Subcutaneous abdominal adipose tissue (tissue), 5 donors: ENCODE measurements around the gene DHX29.
"Not testable (repeated sequence)": the region's sequence is repeated elsewhere in the genome, so short reads cannot be mapped to it uniquely, and the experiment has no call there.

Experiments used
- H3K27ac ChIP-seq: one replicate; pipeline ENCODE4 v1.7.0; 2013; ENCODE audit warnings: low read depth, mild to moderate bottlenecking, inconsistent platforms, low read length, moderate library complexity
- H3K27me3 ChIP-seq, 5 donors: one replicate each; pipeline ENCODE4 v1.7.0; 2013; ENCODE audit warnings: low read length in 5 of 5, inconsistent platforms in 1 of 5; ENCODE audit not compliant: control insufficient read depth in 5 of 5, insufficient read depth in 4 of 5
- H3K36me3 ChIP-seq, 5 donors: one replicate each; pipeline ENCODE4 v1.7.0; 2013; ENCODE audit warnings: low read length in 5 of 5; ENCODE audit not compliant: control insufficient read depth in 5 of 5, insufficient read depth in 5 of 5
- H3K4me1 ChIP-seq, 5 donors: one replicate each; pipeline ENCODE4 v1.7.0; 2013; ENCODE audit warnings: low read length in 5 of 5, mild to moderate bottlenecking in 3 of 5, moderate library complexity in 1 of 5; ENCODE audit not compliant: control insufficient read depth in 5 of 5, insufficient read depth in 5 of 5
- H3K4me3 ChIP-seq, 5 donors: one replicate each; pipeline ENCODE4 v1.7.0; 2013; ENCODE audit warnings: low read length in 5 of 5, low read depth in 1 of 5
- H3K9ac ChIP-seq, 5 donors: one replicate each; pipeline ENCODE4 v1.7.0; 2013; ENCODE audit warnings: low read length in 5 of 5, mild to moderate bottlenecking in 4 of 5, moderate library complexity in 3 of 5
- H3K9me3 ChIP-seq, 5 donors: one replicate each; pipeline ENCODE4 v1.7.0; 2013; ENCODE audit warnings: low read length in 5 of 5; ENCODE audit not compliant: control insufficient read depth in 5 of 5
- donor health status: healthy.
- donor health status: healthy.
- donor health status: healthy.
- donor health status: healthy.
- donor health status: healthy.

The DHX29 gene

GRCh38 chr5:55318237-55318636 is 10.7 kb upstream of the DHX29 start:
- H3K9ac ChIP-seq, H3K9me3 ChIP-seq, H3K27me3 ChIP-seq, H3K27ac ChIP-seq, H3K4me3 ChIP-seq, H3K36me3 ChIP-seq: not testable (repeated sequence)
- peaks cover 0 to 16% (median 8%) of the 10 kb centered on the region in 5 donors for H3K4me1 ChIP-seq

GRCh38 chr5:55316837-55317236 is 9.3 kb upstream of the DHX29 start:
- no peak overlapping the region for H3K27ac ChIP-seq
- no peaks in the 10 kb centered on the region for H3K27me3 ChIP-seq
- no peaks in the 10 kb centered on the region for H3K9me3 ChIP-seq
- H3K36me3 ChIP-seq, result peaks cover 0 to 2% (median 0%) of the 10 kb centered on the region in 5 donors
- H3K9ac ChIP-seq, result no peak overlapping the region
- no peak overlapping the region for H3K4me3 ChIP-seq
- peaks cover 0 to 18% (median 8%) of the 10 kb centered on the region in 5 donors for H3K4me1 ChIP-seq

- H3K4me1 ChIP-seq, result peaks cover 0 to 19% (median 8%) of the 10 kb centered on the region in 5 donors
Measured at GRCh38 chr5:55316289-55316688, 8.8 kb upstream of the DHX29 start.

GRCh38 chr5:55313870-55314617 is 6.5 kb upstream of the DHX29 start:
- H3K27me3 ChIP-seq, result no peaks in the 10 kb centered on the region
- H3K36me3 ChIP-seq, result peaks cover 0 to 4% (median 0%) of the 10 kb centered on the region in 5 donors
- H3K4me3 ChIP-seq, result peak overlapping the region in 1 of 5 donors; percentile 12
- no peak overlapping the region for H3K9ac ChIP-seq
- H3K4me1 ChIP-seq, result peaks cover 0 to 30% (median 19%) of the 10 kb centered on the region in 5 donors
- no peak overlapping the region for H3K27ac ChIP-seq
- no peaks in the 10 kb centered on the region for H3K9me3 ChIP-seq

More at GRCh38 chr5:55316289-55316688, 8.8 kb upstream of the DHX29 start:
- Histone ChIP-seq H3K27ac (no peak overlapping the region), H3K36me3 (peaks cover 0 to 4% (median 0%) of the 10 kb centered on the region in 5 donors), H3K4me3 (no peak overlapping the region), H3K27me3 (no peaks in the 10 kb centered on the region), H3K9me3 (no peaks in the 10 kb centered on the region), H3K9ac (no peak overlapping the region)

GRCh38 chr5:55308254-55308836 is 851 bp upstream of the DHX29 start:
- peaks cover 0 to 4% (median 0%) of the 10 kb centered on the region in 5 donors for H3K36me3 ChIP-seq
- H3K4me1 ChIP-seq, result peaks cover 3 to 63% (median 51%) of the 10 kb centered on the region in 5 donors
- H3K27ac ChIP-seq, result peak overlapping the region; percentile 97

GRCh38 chr5:55306641-55307382 is 682 bp downstream of the DHX29 start:
- no peaks in the 10 kb centered on the region for H3K9me3 ChIP-seq
- peaks cover 0 to 3% (median 0%) of the 10 kb centered on the region in 5 donors for H3K36me3 ChIP-seq
- H3K9ac ChIP-seq, result peak overlapping the region; percentile 69 to 97 (median 93)
- H3K27me3 ChIP-seq, result no peaks in the 10 kb centered on the region
- peaks cover 3 to 70% (median 55%) of the 10 kb centered on the region in 5 donors for H3K4me1 ChIP-seq
- peak overlapping the region; percentile 89 to 99 (median 95) for H3K4me3 ChIP-seq
- H3K27ac ChIP-seq, result peak overlapping the region; percentile 97

More at GRCh38 chr5:55308254-55308836, 851 bp upstream of the DHX29 start:
- H3K4me3 ChIP-seq, result peak overlapping the region; percentile 94 to 99 (median 96)
- peak overlapping the region; percentile 93 to 99 (median 97) for H3K9ac ChIP-seq
- no peaks in the 10 kb centered on the region for H3K27me3 ChIP-seq
- H3K9me3 ChIP-seq, result no peaks in the 10 kb centered on the region

- no peaks in the 10 kb centered on the region for H3K27me3 ChIP-seq
- H3K9ac ChIP-seq, result peak overlapping the region in 4 of 5 donors; percentile 13 to 97 (median 38)
- H3K4me1 ChIP-seq, result peaks cover 3 to 60% (median 53%) of the 10 kb centered on the region in 5 donors
- peaks cover 0 to 5% (median 0%) of the 10 kb centered on the region in 5 donors for H3K36me3 ChIP-seq
- H3K27ac ChIP-seq, result peak overlapping the region; percentile 1
- H3K4me3 ChIP-seq, result peak overlapping the region in 2 of 5 donors; percentile 34 to 89
- H3K9me3 ChIP-seq, result peaks cover 2 to 6% (median 3%) of the 10 kb centered on the region in 5 donors
Measured at GRCh38 chr5:55305345-55305744, 2.1 kb downstream of the DHX29 start.

- H3K4me1 ChIP-seq, result peaks cover 3 to 58% (median 49%) of the 10 kb centered on the region in 5 donors
Measured at GRCh38 chr5:55304584-55304983, 2.9 kb downstream of the DHX29 start.

GRCh38 chr5:55303238-55303690 is 4.2 kb downstream of the DHX29 start:
- peaks cover 3 to 45% (median 36%) of the 10 kb centered on the region in 5 donors for H3K4me1 ChIP-seq
- no peaks in the 10 kb centered on the region for H3K27me3 ChIP-seq
- peaks cover 2 to 6% (median 3%) of the 10 kb centered on the region in 5 donors for H3K9me3 ChIP-seq
- no peak overlapping the region for H3K4me3 ChIP-seq
- H3K9ac ChIP-seq, result peak overlapping the region in 2 of 5 donors; percentile 6 to 30
- peaks cover 0 to 5% (median 0%) of the 10 kb centered on the region in 5 donors for H3K36me3 ChIP-seq
- H3K27ac ChIP-seq, result peak overlapping the region; percentile 82

More at GRCh38 chr5:55304584-55304983, 2.9 kb downstream of the DHX29 start:
- Histone ChIP-seq H3K36me3 (peaks cover 0 to 5% (median 0%) of the 10 kb centered on the region in 5 donors), H3K9ac (no peak overlapping the region), H3K27me3 (no peaks in the 10 kb centered on the region), H3K9me3 (peaks cover 2 to 6% (median 3%) of the 10 kb centered on the region in 5 donors), H3K4me3 (no peak overlapping the region), H3K27ac (no peak overlapping the region)
